Fibroblast of pulmonary artery (primary cell): ENCODE measurements around the gene RNF144B.

Source experiments
- DNase-seq: peaks from one replicate; pipeline ENCODE4 v3.0.0-alpha.2; 2010; ENCODE audit warnings: low read depth
- H3K4me3 ChIP-seq: replicated peaks from 2 replicates; pipeline ENCODE4 v1.5.1; 2011; ENCODE audit warnings: low read depth, mild to moderate bottlenecking, control low read depth, low read length, moderate library complexity
- TF ChIP-seq, protein P1 (sequence below): IDR thresholded peaks from 2 replicates; pipeline ENCODE4 v1.5.1; 2011; ENCODE audit warnings: mild to moderate bottlenecking, control low read depth, low read length, inconsistent platforms; ENCODE audit errors: missing control alignments

Gene RNF144B

GRCh38 chr6:18371010-18371409, 16.1 kb upstream of the RNF144B start:
- no peak for DNase-seq
- no peak overlapping the region for H3K4me3 ChIP-seq
- TF ChIP-seq, protein P1, sequence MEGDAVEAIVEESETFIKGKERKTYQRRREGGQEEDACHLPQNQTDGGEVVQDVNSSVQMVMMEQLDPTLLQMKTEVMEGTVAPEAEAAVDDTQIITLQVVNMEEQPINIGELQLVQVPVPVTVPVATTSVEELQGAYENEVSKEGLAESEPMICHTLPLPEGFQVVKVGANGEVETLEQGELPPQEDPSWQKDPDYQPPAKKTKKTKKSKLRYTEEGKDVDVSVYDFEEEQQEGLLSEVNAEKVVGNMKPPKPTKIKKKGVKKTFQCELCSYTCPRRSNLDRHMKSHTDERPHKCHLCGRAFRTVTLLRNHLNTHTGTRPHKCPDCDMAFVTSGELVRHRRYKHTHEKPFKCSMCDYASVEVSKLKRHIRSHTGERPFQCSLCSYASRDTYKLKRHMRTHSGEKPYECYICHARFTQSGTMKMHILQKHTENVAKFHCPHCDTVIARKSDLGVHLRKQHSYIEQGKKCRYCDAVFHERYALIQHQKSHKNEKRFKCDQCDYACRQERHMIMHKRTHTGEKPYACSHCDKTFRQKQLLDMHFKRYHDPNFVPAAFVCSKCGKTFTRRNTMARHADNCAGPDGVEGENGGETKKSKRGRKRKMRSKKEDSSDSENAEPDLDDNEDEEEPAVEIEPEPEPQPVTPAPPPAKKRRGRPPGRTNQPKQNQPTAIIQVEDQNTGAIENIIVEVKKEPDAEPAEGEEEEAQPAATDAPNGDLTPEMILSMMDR, result no peak

DNA sequence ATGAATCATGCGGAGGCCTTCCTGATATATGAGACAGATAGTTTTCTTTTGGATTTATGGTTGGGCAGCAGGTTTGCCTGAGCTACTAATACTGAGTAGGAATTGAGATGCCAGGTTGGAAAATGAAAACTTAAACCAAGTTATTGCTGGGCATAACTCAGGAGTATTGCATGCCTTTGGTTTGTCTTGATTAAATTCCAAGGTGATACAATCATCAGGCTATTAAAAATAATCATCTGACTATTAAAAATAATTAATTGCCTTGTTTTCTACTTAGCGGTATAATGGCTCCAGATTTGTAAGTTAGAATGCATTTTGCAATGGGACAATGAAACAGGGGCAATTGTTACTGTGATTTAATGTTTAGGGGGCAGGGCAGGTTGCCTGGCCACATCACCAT, 15.5 kb upstream of the RNF144B start:
- TF ChIP-seq, protein P1, result no peak
- DNase-seq, result no peak
- H3K4me3 ChIP-seq, result no peak overlapping the region

GRCh38 chr6:18380158-18380836, 6.9 kb upstream of the RNF144B start:
- TF ChIP-seq, protein P1, result no peak
- DNase-seq, result no peak

GRCh38 chr6:18380851-18381250, 6.3 kb upstream of the RNF144B start:
- TF ChIP-seq, protein P1, result no peak
- no peak for DNase-seq
- H3K4me3 ChIP-seq, result no peak overlapping the region

More at GRCh38 chr6:18380158-18380836, 6.9 kb upstream of the RNF144B start:
- no peak overlapping the region for H3K4me3 ChIP-seq

DNA sequence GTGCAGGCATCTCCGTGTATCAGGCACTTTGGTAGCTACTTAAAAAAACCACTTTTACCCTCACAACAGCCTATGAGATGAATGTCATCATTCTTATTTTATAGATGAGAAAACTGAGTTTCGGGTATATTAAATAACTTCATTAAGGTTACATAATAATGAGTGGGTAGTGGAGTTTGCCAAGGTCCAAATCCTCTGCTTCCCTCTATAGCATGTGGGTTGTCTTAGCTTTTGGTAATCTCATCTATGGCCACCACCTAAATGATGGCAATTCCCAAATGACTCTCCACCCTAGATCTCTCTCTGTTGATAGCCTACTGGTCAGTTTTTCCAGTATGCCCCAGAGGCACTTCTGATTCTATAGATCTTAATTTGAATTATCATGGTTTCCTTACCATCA, 3.7 kb upstream of the RNF144B start:
- no peak for DNase-seq
- TF ChIP-seq, protein P1, result no peak
- no peak overlapping the region for H3K4me3 ChIP-seq

- H3K4me3 ChIP-seq, result no peak overlapping the region
- TF ChIP-seq, protein P1, result no peak
- DNase-seq, result no peak
Measured at GRCh38 chr6:18384621-18385020, 2.5 kb upstream of the RNF144B start.
